Pancreas (tissue), 10 donors: ENCODE measurements around the gene TMEM150A. TPM values are rescaled to one million over a fixed set of nuclear protein-coding genes. Genes with fewer than 3 reads are reported as not detected.
"Not testable (repeated sequence)": the region's sequence is repeated elsewhere in the genome, so short reads cannot be mapped to it uniquely, and the experiment has no call there.

Experiments
- ATAC-seq, 4 donors: fragments of 200-7000 bp; cut with Tn5 transposase; one replicate each; pipeline versions ENCODE4 v1.8.0 to v1.9.1; 2020; ENCODE audit warnings: mild to moderate bottlenecking in 4 of 4, moderate library complexity in 4 of 4
- DNase-seq, 6 donors: peaks; one replicate each; pipeline ENCODE4 v3.0.0-alpha.2; 2020
- FAIRE-seq: peaks from 2 replicates; lab custom pipeline; 2012; peaks lifted over from hg19 to GRCh38; lab: Jason Lieb, UNC
- H3K27ac ChIP-seq, 4 donors: fragments of 200-600 bp; sonication (generic); 1 replicate in 3 of 4; 2 replicates in 1 of 4; pipeline versions ENCODE4 v1.5.0 to v1.8.0; 2020
- H3K27me3 ChIP-seq, 4 donors: fragments of 200-600 bp; one replicate each; pipeline ENCODE4 v1.8.0; 2021
- H3K36me3 ChIP-seq, 3 donors: fragments of 200-600 bp; sonication (generic) in 1 of 3; one replicate each; pipeline versions ENCODE4 v1.5.0 to v1.8.0; 2020 to 2021
- H3K4me1 ChIP-seq, 3 donors: fragments of 200-600 bp; one replicate each; pipeline ENCODE4 v1.8.0; 2021
- H3K4me3 ChIP-seq, 4 donors: fragments of 200-600 bp; sonication (generic) in 2 of 4; one replicate each; pipeline versions ENCODE4 v1.5.0 to v1.8.0; 2020 to 2021
- H3K9me3 ChIP-seq, 4 donors: fragments of 200-600 bp; one replicate each; pipeline ENCODE4 v1.8.0; 2021
- CTCF ChIP-seq, 4 donors: fragments of 200-600 bp; sonication (generic) in 3 of 4; IDR thresholded peaks; one replicate each; pipeline versions ENCODE4 v1.5.0 to v1.8.0; 2021; ENCODE audit warnings: antibody characterized with exemption in 4 of 4
- WGBS, 2 donors: extraction: QIAGEN DNeasy Blood & Tissue Kit; methylation state at CpG; one replicate each; pipeline ENCODE4 v1.1.7; 2013; 5-methylcytosine and 5-hydroxymethylcytosine counted together
- intact Hi-C, 3 donors: fragments of 100-400 bp; cut with DNase I; formaldehyde crosslinking; loops; one replicate each; pipeline versions ENCODE4 v1.11.1 to v1.14.2; 2022
- polyA plus RNA-seq, 2 donors: library from polyadenylated mRNA; stranded (reverse); fragments of 200-250 nt; gene quantifications; one replicate each; pipeline ENCODE4 v1.2.3, GENCODE V29; 2013
- total RNA-seq, 6 donors: library from RNA; stranded (reverse); fragmentation: NEBNext Ultra II Directional in 4 of 6; extraction: Animal tissue kit (Norgen Biotek cat#: 25700) in 4 of 6; gene quantifications; one replicate each; pipeline versions ENCODE4 v1.2.1 to v1.2.4, GENCODE V29; 2021 to 2023
- donor health status: healthy with polysubstance abuse.
- donor health status: DM: no; HTN: no; CAD: no; lungs with moderate emphysema.
- donor health status: DM: no; HTN: no; CAD: no.
- donor health status: control.
- donor health status: control.
- donor health status: Bipolar disorder and iron deficiency.
- donor health status: DM: yes; HTN: yes; CAD: no.
- donor health status: DM: no; HTN: no; CAD: no.
- donor health status: DM: no; HTN: no; CAD: no.
- donor health status: DM: yes; HTN: yes; CAD: no.

The TMEM150A gene
- total and polyA plus RNA-seq, 8 donors = 14.8 to 47.6 (median 18.3) TPM

- Histone ChIP-seq H3K9me3 (no peaks in the 10 kb centered on the region), H3K36me3 (no peaks in the 10 kb centered on the region), H3K27me3 (no peaks in the 10 kb centered on the region), H3K27ac (no peak overlapping the region), H3K4me3 (no peak overlapping the region), H3K4me1 (peaks cover 9 to 34% (median 17%) of the 10 kb centered on the region in 3 donors)
- 69 to 75% methylated on average over 9 of the region's 9 CpGs for WGBS, 2 donors
- DNase-seq (no peak), FAIRE-seq (no peak), ATAC-seq (no peak)
- intact Hi-C loops = no loop called here
- TF ChIP-seq CTCF (IDR thresholded peaks at IDR 0.05) = no peak
These were observed 5.0 kb upstream of the TMEM150A start for GRCh38 chr2:85607268-85608215.

- peaks cover 14 to 36% (median 24%) of the 10 kb centered on the region in 3 donors for H3K4me1 ChIP-seq
- no peak for ATAC-seq
- no peaks in the 10 kb centered on the region for H3K27me3 ChIP-seq
- intact Hi-C loops = no loop called here
- TF ChIP-seq CTCF (IDR thresholded peaks at IDR 0.05) = no peak
- H3K27ac ChIP-seq = no peak overlapping the region
- WGBS, 2 donors = 74 to 75% methylated on average over 7 of the region's 7 CpGs
- no peak overlapping the region for H3K4me3 ChIP-seq
- no peaks in the 10 kb centered on the region for H3K9me3 ChIP-seq
- no peak for FAIRE-seq
- no peak for DNase-seq
- no peaks in the 10 kb centered on the region for H3K36me3 ChIP-seq
These were observed 3.6 kb upstream of the TMEM150A start for GRCh38 chr2:85606116-85606455.

DNA sequence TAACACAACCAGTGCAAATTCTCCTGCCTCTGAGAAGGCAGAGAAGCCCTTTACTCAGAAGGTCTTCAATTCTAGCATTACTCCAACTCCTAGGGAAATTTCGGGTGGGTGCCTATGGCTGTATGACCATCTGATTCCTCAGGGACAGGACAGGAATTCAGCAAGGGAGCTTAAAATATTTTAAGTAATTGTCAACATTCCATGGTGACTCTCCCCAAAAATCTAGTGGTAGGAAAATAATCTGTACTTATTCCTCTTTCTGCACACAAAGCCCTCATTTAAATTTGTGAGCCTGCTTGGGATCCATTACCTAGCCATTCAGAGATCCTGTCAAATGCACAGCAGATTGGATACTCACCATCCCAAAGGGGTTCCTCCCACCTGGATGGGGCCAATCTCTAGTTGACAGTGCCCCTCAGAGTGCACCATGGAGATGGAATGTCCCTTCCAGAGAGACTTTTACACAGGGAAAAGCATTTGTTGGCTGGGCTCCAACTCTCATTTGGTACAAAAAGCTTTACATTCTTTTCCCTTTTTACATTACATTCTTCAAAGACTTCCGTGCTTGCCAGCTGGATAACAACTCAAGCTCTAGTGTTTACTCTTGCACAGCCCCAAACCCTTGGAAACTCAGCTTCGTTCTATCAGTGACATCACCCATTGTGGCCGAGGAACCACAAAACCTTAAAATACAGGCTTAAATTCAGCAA lies 3.1 kb upstream of the TMEM150A start:
- WGBS, 2 donors = 40 to 51% methylated on average over 4 of the region's 4 CpGs
- peak in 1 of 6 donors; percentile 18 for DNase-seq
- intact Hi-C loops = no loop called here

DNA sequence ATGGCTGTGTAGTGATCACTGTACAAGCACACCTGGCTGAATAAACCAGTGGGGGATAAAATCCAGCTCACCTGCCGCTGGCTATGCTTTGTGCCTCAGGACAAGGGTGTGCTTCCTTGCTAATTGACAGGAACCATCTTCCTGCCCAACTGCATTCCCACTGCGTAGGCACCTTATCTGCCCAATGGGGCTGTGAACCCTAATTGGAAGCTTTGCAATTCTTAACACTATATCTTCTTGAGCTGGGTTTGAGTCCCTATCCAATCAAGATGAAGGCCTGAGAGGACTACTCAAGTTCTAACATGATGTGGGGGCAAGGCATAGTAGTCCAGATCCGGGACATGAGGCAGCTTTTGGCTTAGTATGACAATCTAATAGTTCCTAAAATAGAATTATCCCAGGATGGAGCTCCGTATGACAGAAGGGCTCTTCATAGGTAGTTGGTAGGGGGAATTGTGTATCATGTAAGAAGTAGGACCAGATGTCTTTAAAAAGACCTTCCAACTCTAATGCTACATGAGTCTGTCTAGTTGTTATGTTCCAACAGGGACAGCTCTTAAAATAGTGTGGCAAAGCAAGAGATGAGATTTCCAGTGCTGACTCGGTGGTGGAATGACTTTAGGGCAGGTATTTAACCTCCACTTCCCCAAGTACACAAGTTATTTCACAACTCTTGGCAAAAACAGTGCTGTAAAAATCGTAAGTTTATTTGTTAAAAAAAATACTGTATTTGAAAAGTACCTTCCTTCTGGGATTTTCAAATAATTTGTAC lies 2.3 kb upstream of the TMEM150A start:
- Histone ChIP-seq H3K27me3 (no peaks in the 10 kb centered on the region), H3K4me1 (peaks cover 14 to 29% (median 26%) of the 10 kb centered on the region in 3 donors), H3K27ac (no peak overlapping the region), H3K9me3 (no peaks in the 10 kb centered on the region), H3K4me3 (no peak overlapping the region), H3K36me3 (no peaks in the 10 kb centered on the region)
- no peak for TF ChIP-seq CTCF (IDR thresholded peaks at IDR 0.05)
- DNase-seq (no peak), ATAC-seq (no peak), FAIRE-seq (no peak)
- intact Hi-C loops = no loop called here
- WGBS, 2 donors = 42 to 47% methylated on average over 6 of the region's 6 CpGs

More for the DNA sequence above, 3.1 kb upstream of the TMEM150A start:
- Histone ChIP-seq H3K27me3 (no peaks in the 10 kb centered on the region), H3K36me3 (no peaks in the 10 kb centered on the region), H3K9me3 (no peaks in the 10 kb centered on the region), H3K27ac (no peak overlapping the region), H3K4me1 (peaks cover 14 to 37% (median 26%) of the 10 kb centered on the region in 3 donors), H3K4me3 (no peak overlapping the region)
- no peak for ATAC-seq
- FAIRE-seq = no peak
- no peak for TF ChIP-seq CTCF (IDR thresholded peaks at IDR 0.05)

DNA sequence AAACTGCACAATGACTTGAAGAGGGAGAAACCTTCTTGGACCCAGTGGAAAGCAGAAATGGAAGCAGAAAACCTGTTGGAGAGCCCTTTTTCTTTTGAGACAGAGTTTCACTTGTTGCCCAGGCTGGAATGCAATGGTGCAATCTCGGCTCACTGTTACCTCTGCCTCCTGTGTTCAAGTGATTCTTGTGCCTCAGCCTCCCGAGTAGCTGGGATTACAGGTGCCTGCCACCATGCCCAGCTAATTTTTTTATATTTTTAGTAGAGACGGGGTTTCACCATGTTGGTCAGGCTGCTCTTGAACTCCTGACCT lies 1.6 kb upstream of the TMEM150A start:
- H3K27me3 ChIP-seq, intact Hi-C loops, H3K27ac ChIP-seq, FAIRE-seq, H3K36me3 ChIP-seq, ATAC-seq, H3K9me3 ChIP-seq: not testable (repeated sequence)
- peak in 1 of 6 donors; percentile 15 for DNase-seq
- Histone ChIP-seq H3K4me1 (peaks cover 14 to 26% (median 26%) of the 10 kb centered on the region in 3 donors), H3K4me3 (peak overlapping the region in 2 of 4 donors; percentile 77 to 87)
- 71 to 76% methylated on average over 3 of the region's 3 CpGs for whole genome bisulfite sequencing, 2 donors
